Measurements from ENCODE around the gene RPL18A. TPM values are rescaled to one million over a fixed set of nuclear protein-coding genes. Genes with fewer than 3 reads are reported as not detected.

RPL18A gene
- total RNA-seq, 1 experiment from 2014 or later: 1,352 TPM

- peak; percentile 68 for DNase-seq (ENCODE audit: low read depth, low spot score)
- Histone ChIP-seq H3K27ac (ENCODE audit: low read length) (no peak overlapping the region), H3K27me3 (ENCODE audit: control insufficient read depth, insufficient read depth, low read length) (no peaks in the 10 kb centered on the region), H3K36me3 (ENCODE audit: control insufficient read depth, insufficient read depth, low read length) (no peaks in the 10 kb centered on the region), H3K4me3 (ENCODE audit: low read depth in 2 of 2, low read length in 2 of 2) (peak overlapping the region; percentile 57 to 83), H3K9me3 (ENCODE audit: control insufficient read depth, insufficient read depth, low read depth, low read length) (no peaks in the 10 kb centered on the region), H3K4me1 (ENCODE audit: control insufficient read depth, insufficient read depth, low read length) (no peaks in the 10 kb centered on the region)
- in situ Hi-C loops (cut with HindIII; ENCODE audit: low pct_unique_long_range_greater_than_20kb, low sequenced_read_pairs) (no loop called here), intact Hi-C loops (cut with micrococcal nuclease; ENCODE audit: unreplicated experiment) (no loop called here)
- no TSS peak for BruUV-seq (replicated peaks)
- ChIA-PET CTCF (interaction anchor here (0.6 to 0.7 kb wide), 2 partner anchors 48 to 56 kb away, joined by 3 to 4 read pairs; no protein-coding TSS in a partner anchor), POLR2A (interaction anchor here (0.7 kb wide), 1 partner anchor 29 kb away, joined by 5 read pairs; no protein-coding TSS in a partner anchor)
- ATAC-seq: peak; percentile 89
- TF ChIP-seq REST (IDR thresholded peaks at IDR 0.05; ENCODE audit: insufficient read depth in 1 of 2, low read depth in 2 of 2, low read length in 1 of 2) (no peak), CTCF (IDR thresholded peaks at IDR 0.05) (no peak), TCF7L2 (IDR thresholded peaks at IDR 0.05; ENCODE audit: low read depth, low read length) (no peak), POLR2AphosphoS5 (IDR thresholded peaks at IDR 0.05; ENCODE audit: low read depth, low read length) (no peak), SIN3A (IDR thresholded peaks at IDR 0.05; ENCODE audit: borderline replicate concordance, insufficient read depth, low read depth, low read length) (no peak)
Measured at GRCh38 chr19:17830567-17831418, 28.9 kb upstream of the RPL18A start.

GRCh38 chr19:17831419-17831888 lies 28.3 kb upstream of the RPL18A start:
- TF ChIP-seq POLR2AphosphoS5 (IDR thresholded peaks at IDR 0.05; ENCODE audit: low read depth, low read length) (no peak), CTCF (IDR thresholded peaks at IDR 0.05) (no peak), REST (IDR thresholded peaks at IDR 0.05; ENCODE audit: insufficient read depth in 1 of 2, low read depth in 2 of 2, low read length in 1 of 2) (no peak), TCF7L2 (IDR thresholded peaks at IDR 0.05; ENCODE audit: low read depth, low read length) (no peak), SIN3A (IDR thresholded peaks at IDR 0.05; ENCODE audit: borderline replicate concordance, insufficient read depth, low read depth, low read length) (no peak)
- H3K9me3 ChIP-seq (ENCODE audit: control insufficient read depth, insufficient read depth, low read depth, low read length): no peaks in the 10 kb centered on the region
- POLR2A ChIA-PET: no interaction called here
- CTCF ChIA-PET: interaction anchor here (0.7 kb wide), 1 partner anchor 49 kb away, joined by 3 read pairs; no protein-coding TSS in a partner anchor
- H3K27ac ChIP-seq (ENCODE audit: low read length): no peak overlapping the region
- in situ Hi-C loops (cut with HindIII; ENCODE audit: low pct_unique_long_range_greater_than_20kb, low sequenced_read_pairs): no loop called here
- no peaks in the 10 kb centered on the region for H3K27me3 ChIP-seq (ENCODE audit: control insufficient read depth, insufficient read depth, low read length)
- H3K4me3 ChIP-seq (ENCODE audit: low read depth in 2 of 2, low read length in 2 of 2): peak overlapping the region; percentile 33 to 53
- intact Hi-C loops (cut with micrococcal nuclease; ENCODE audit: unreplicated experiment): no loop called here
- no peak for ATAC-seq
- DNase-seq (ENCODE audit: low read depth, low spot score): no peak
- BruUV-seq (replicated peaks): no TSS peak
- no peaks in the 10 kb centered on the region for H3K36me3 ChIP-seq (ENCODE audit: control insufficient read depth, insufficient read depth, low read length)
- H3K4me1 ChIP-seq (ENCODE audit: control insufficient read depth, insufficient read depth, low read length): no peaks in the 10 kb centered on the region

Measured in Panc1 (cell line).